Superior temporal gyrus (tissue), 1 donor: ENCODE results near the gene PRKCQ.
A peak's percentile ranks its signal among the peaks of the same experiment; 100 is the strongest.

Source experiments
- DNase-seq: peaks from one replicate; pipeline ENCODE4 v3.0.0-alpha.2; 2016; ENCODE audit errors: extremely low spot score

The PRKCQ gene

GRCh38 chr10:6579904-6580278 lies at the start of gene PRKCQ:
PRKCQ (minus strand) TSS chr10:6580276; CDS start chr10:6515135, 65,141 bp downstream.
- no peak for DNase-seq

- DNase-seq: no peak
Observed at GRCh38 chr10:6625428-6625827, 45.4 kb upstream of the PRKCQ start.

GRCh38 chr10:6624392-6624791 lies 44.3 kb upstream of the PRKCQ start:
- DNase-seq: no peak

- DNase-seq: no peak
Observed at GRCh38 chr10:6622921-6623320, 42.8 kb upstream of the PRKCQ start.

GRCh38 chr10:6621536-6621935 lies 41.5 kb upstream of the PRKCQ start:
- peak; percentile 38 for DNase-seq

GRCh38 chr10:6619660-6620059 lies 39.6 kb upstream of the PRKCQ start:
- DNase-seq: no peak

- no peak for DNase-seq
Observed at GRCh38 chr10:6618340-6618739, 38.3 kb upstream of the PRKCQ start.

GRCh38 chr10:6617309-6618076 lies 37.4 kb upstream of the PRKCQ start:
- DNase-seq: no peak

- DNase-seq: no peak
Observed at GRCh38 chr10:6615971-6616370, 35.9 kb upstream of the PRKCQ start.

GRCh38 chr10:6612371-6612770 lies 32.3 kb upstream of the PRKCQ start:
- no peak for DNase-seq

- no peak for DNase-seq
Observed at GRCh38 chr10:6610647-6611046, 30.6 kb upstream of the PRKCQ start.

- no peak for DNase-seq
Observed at GRCh38 chr10:6609625-6610024, 29.5 kb upstream of the PRKCQ start.

GRCh38 chr10:6607778-6608177 lies 27.7 kb upstream of the PRKCQ start:
- peak; percentile 96 for DNase-seq

- DNase-seq: peak; percentile 73
Observed at GRCh38 chr10:6607182-6607581, 27.1 kb upstream of the PRKCQ start.

- peak; percentile 79 for DNase-seq
Observed at GRCh38 chr10:6603142-6604125, 23.4 kb upstream of the PRKCQ start.

GRCh38 chr10:6602700-6603084 lies 22.6 kb upstream of the PRKCQ start:
- peak; percentile 82 for DNase-seq

- peak; percentile 62 for DNase-seq
Observed at GRCh38 chr10:6602026-6602699, 22.1 kb upstream of the PRKCQ start.

GRCh38 chr10:6601246-6601805 lies 21.2 kb upstream of the PRKCQ start:
- DNase-seq: no peak

- DNase-seq: no peak
Observed at GRCh38 chr10:6600224-6600987, 20.3 kb upstream of the PRKCQ start.

- DNase-seq: no peak
Observed at GRCh38 chr10:6598679-6599078, 18.6 kb upstream of the PRKCQ start.

GRCh38 chr10:6597478-6597877 lies 17.4 kb upstream of the PRKCQ start:
- no peak for DNase-seq
